DOHH2 (cell line): ENCODE measurements around the gene CDK5.
A peak's percentile ranks its signal among the peaks of the same experiment; 100 is the strongest.

Source experiments
- H3F3A ChIP-seq: fragments of 200-600 bp; sonication (generic), shearing (Covaris generic); 2 replicates; pipeline ENCODE4 v1.6.0; 2016; ENCODE audit warnings: antibody characterized with exemption, mild to moderate bottlenecking; ENCODE audit not compliant: control insufficient read depth, insufficient read depth
- H3K27ac ChIP-seq: fragments of 200-600 bp; sonication (generic); 2 replicates; pipeline ENCODE4 v1.5.1; 2014; ENCODE audit warnings: low read depth, mild to moderate bottlenecking, low read length, moderate library complexity
- H3K27me3 ChIP-seq: fragments of 200-600 bp; sonication (generic); 2 replicates; pipeline ENCODE4 v1.6.1; 2014; ENCODE audit warnings: mild to moderate bottlenecking, low read length, mixed read lengths; ENCODE audit not compliant: control insufficient read depth
- H3K36me3 ChIP-seq: fragments of 200-600 bp; sonication (generic); 2 replicates; pipeline ENCODE4 v1.6.1; 2014; ENCODE audit warnings: mild to moderate bottlenecking, low read length, moderate library complexity, mixed read lengths; ENCODE audit not compliant: control insufficient read depth
- H3K4me1 ChIP-seq: fragments of 200-600 bp; sonication (generic); 2 replicates; pipeline ENCODE4 v1.6.1; 2014; ENCODE audit warnings: mild to moderate bottlenecking, low read length, mixed read lengths; ENCODE audit not compliant: control insufficient read depth
- H3K4me2 ChIP-seq: fragments of 200-600 bp; sonication (generic); 2 replicates; pipeline ENCODE4 v1.6.0; 2014; ENCODE audit warnings: mild to moderate bottlenecking, low read length, moderate library complexity
- H3K4me3 ChIP-seq: fragments of 200-600 bp; sonication (generic); 2 replicates; pipeline ENCODE4 v1.5.1; 2014; ENCODE audit warnings: mild to moderate bottlenecking, low read length, mixed read lengths
- H3K79me2 ChIP-seq: fragments of 200-600 bp; sonication (generic); 2 replicates; pipeline ENCODE4 v1.6.1; 2014; ENCODE audit warnings: mild to moderate bottlenecking, low read length, mixed read lengths; ENCODE audit not compliant: control insufficient read depth
- H3K9me2 ChIP-seq: fragments of 200-600 bp; sonication (generic); replicated peaks from 2 replicates; pipeline ENCODE4 v1.6.1; 2014; ENCODE audit warnings: mild to moderate bottlenecking, low read length, mixed read lengths; ENCODE audit not compliant: control insufficient read depth
- H3K9me3 ChIP-seq: fragments of 200-600 bp; sonication (generic); 2 replicates; pipeline ENCODE4 v1.6.1; 2014; ENCODE audit warnings: antibody characterized with exemption, low read length, mixed read lengths; ENCODE audit not compliant: control insufficient read depth, insufficient read depth
- H4K20me1 ChIP-seq: fragments of 200-600 bp; sonication (generic); 2 replicates; pipeline ENCODE4 v1.6.0; 2014; ENCODE audit warnings: low read depth, mild to moderate bottlenecking, antibody characterized with exemption, low read length, moderate library complexity; ENCODE audit not compliant: control insufficient read depth, insufficient read depth
- CTCF ChIP-seq: fragments of 200-600 bp; sonication (generic); IDR thresholded peaks from one replicate; pipeline ENCODE4 v1.5.1; 2014; ENCODE audit warnings: antibody characterized with exemption, mild to moderate bottlenecking, low read depth, low read length; ENCODE audit not compliant: poor library complexity, severe bottlenecking
- EZH2phosphoT487 ChIP-seq: fragments of 200-600 bp; sonication (generic); IDR thresholded peaks from 2 replicates; pipeline ENCODE4 v1.6.1; 2017; ENCODE audit warnings: borderline replicate concordance, mild to moderate bottlenecking, antibody characterized with exemption, low read length, moderate library complexity, mixed read lengths

Gene CDK5

DNA sequence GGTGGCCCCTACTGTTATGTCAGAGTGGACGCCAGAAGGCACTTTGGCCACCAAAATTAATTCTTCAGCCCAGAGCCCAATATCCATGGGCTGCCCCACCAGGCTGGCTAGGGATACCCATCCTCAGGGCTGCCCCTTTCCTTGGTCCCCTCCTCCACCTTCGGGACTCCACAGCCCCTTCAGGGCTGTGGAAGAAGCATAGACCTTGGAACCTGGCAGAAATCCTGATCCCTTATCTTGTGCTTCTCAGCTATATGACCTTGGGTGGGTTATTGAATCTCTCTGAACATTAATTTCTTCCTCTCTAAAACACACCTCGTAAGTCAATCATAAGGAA, 26.1 kb upstream of the CDK5 start:
- no peak for TF ChIP-seq CTCF
- TF ChIP-seq EZH2phosphoT487: no peak
- peaks cover 38% of the 10 kb centered on the region for H3K27me3 ChIP-seq
- peaks cover 43% of the 10 kb centered on the region for H3K79me2 ChIP-seq
- no peak overlapping the region for H3K27ac ChIP-seq
- H3K9me3 ChIP-seq: no peaks in the 10 kb centered on the region
- peaks cover 12% of the 10 kb centered on the region for H4K20me1 ChIP-seq
- H3K4me3 ChIP-seq: peak overlapping the region; percentile 95
- H3K4me2 ChIP-seq: peak overlapping the region; percentile 85
- H3K4me1 ChIP-seq: peaks cover 65% of the 10 kb centered on the region
- H3K9me2 ChIP-seq: no peaks in the 10 kb centered on the region
- H3F3A ChIP-seq: peaks cover 9% of the 10 kb centered on the region
- H3K36me3 ChIP-seq: peaks cover 28% of the 10 kb centered on the region

DNA sequence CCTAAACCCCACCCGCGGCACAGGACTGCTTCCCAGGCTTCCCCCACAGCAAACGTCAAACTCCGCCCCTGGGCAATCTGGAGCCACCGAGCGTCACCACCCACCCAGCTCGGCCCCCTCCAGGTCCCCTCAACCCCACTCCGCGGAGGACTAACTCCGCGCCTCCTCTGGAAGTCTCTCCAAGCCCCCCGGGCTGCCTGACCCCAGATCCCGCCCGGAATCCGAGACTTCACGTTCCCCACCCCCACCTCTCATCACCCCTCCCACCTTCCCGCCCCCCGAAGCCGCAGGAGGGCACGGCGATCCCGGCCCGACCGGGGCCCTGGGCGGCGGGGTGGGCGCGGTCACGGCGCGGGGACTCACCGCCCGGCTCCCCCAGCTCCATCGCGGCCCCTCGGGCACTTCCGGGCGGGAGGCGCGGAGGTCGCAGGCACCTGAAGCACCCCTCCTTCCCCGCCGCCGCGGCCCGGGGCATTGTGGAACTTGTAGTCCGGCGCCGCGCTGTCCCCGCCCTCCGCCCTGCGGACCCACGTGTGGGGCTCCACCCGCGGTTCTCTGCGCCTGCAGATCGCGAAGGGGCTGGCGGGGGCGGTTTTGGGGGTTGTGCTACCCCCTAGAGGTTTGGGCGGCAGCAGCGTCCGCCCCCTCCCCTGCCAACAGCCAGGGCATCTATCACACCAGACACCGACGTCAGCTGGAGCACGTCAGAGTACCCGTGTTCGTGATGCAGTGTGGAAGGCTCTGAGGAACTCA, 25.6 kb upstream of the CDK5 start, which contains the start of gene TMUB1:
Gene TMUB1 (minus strand): TSS at position 423 of the 753 bp plus-strand sequence. CDS start 930 bp downstream, outside the sequence.
- no peaks in the 10 kb centered on the region for H3K9me2 ChIP-seq
- H3K79me2 ChIP-seq: peaks cover 48% of the 10 kb centered on the region
- peak; percentile 14 for TF ChIP-seq CTCF
- TF ChIP-seq EZH2phosphoT487: no peak
- H3F3A ChIP-seq: peaks cover 11% of the 10 kb centered on the region
- H3K9me3 ChIP-seq: no peaks in the 10 kb centered on the region
- peaks cover 12% of the 10 kb centered on the region for H4K20me1 ChIP-seq
- peaks cover 34% of the 10 kb centered on the region for H3K36me3 ChIP-seq
- H3K4me2 ChIP-seq: peak within 1 kb of the TSS; percentile 85
- peaks cover 71% of the 10 kb centered on the region for H3K4me1 ChIP-seq
- H3K4me3 ChIP-seq: peak within 1 kb of the TSS; percentile 95
- peaks cover 33% of the 10 kb centered on the region for H3K27me3 ChIP-seq
- H3K27ac ChIP-seq: peak within 1 kb of the TSS; percentile 59

DNA sequence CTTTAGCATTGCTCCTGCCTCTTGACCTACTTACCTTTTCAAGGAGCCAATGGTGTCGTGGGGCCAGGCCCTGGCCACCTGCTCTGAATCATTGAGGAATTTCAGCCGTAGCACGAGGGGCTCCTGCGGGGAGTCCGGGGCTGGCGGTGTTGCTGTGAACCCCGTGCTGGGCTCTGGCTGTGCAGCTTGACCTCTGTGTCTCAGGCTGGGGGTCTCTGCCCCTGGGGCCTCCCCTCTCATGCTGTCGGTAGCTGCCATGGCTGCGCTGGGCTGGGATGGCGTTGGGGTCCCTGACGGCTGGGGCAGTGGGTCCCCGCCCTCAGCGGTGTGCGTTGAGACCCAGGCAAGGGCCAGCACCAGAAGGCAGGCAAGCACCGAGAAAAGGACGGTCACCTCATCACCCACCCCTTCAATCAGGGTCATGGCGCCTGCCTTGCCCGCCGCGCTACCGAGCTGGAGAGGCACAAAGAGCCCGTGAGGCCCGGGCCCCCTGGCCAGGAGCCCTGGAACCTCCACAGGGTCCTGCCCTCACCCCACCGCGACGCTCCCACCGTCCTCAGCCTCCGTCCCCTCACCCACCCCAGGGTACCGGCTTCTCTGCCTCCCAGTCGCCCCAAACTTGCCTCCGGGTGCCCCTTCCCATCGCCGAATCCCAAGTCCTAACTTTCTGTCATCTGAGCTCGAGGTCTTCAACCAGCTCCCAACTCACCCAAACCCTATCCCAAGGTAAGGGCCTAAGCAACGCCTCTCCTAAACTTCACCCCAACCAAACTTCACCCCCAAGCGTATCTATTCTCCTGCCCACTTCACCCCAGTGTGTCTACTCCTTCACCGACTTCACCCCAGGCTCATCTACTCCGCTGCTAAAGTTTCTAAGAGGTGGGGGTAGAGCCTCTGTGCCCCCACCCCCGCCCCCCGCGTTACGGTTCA, 24.7 kb upstream of the CDK5 start:
- Histone ChIP-seq H3F3A (peaks cover 15% of the 10 kb centered on the region), H3K79me2 (peaks cover 51% of the 10 kb centered on the region), H3K36me3 (peaks cover 42% of the 10 kb centered on the region), H3K27ac (peak overlapping the region; percentile 59), H3K27me3 (peaks cover 24% of the 10 kb centered on the region), H4K20me1 (peaks cover 7% of the 10 kb centered on the region; the same call in 1 of the 2 replicates), H3K4me2 (peak overlapping the region; percentile 85), H3K9me3 (no peaks in the 10 kb centered on the region), H3K4me1 (peaks cover 65% of the 10 kb centered on the region), H3K4me3 (peak overlapping the region; percentile 95), H3K9me2 (no peaks in the 10 kb centered on the region)
- TF ChIP-seq EZH2phosphoT487: no peak
- TF ChIP-seq CTCF: no peak
